Activated CD4-positive, alpha-beta T cell treated with anti-CD3 and anti-CD28 coated beads, Interleukin-2, amount 50 U/mL, for 1 hour (primary cell): ENCODE results near the gene ULBP1.
A peak's percentile ranks its signal among the peaks of the same experiment; 100 is the strongest.
"Not testable (repeated sequence)": the region's sequence is repeated elsewhere in the genome, so short reads cannot be mapped to it uniquely, and the experiment has no call there.

Source experiments
- DNase-seq: peaks from one replicate; pipeline ENCODE4 v3.0.0-alpha.2; 2020

The ULBP1 gene

DNA sequence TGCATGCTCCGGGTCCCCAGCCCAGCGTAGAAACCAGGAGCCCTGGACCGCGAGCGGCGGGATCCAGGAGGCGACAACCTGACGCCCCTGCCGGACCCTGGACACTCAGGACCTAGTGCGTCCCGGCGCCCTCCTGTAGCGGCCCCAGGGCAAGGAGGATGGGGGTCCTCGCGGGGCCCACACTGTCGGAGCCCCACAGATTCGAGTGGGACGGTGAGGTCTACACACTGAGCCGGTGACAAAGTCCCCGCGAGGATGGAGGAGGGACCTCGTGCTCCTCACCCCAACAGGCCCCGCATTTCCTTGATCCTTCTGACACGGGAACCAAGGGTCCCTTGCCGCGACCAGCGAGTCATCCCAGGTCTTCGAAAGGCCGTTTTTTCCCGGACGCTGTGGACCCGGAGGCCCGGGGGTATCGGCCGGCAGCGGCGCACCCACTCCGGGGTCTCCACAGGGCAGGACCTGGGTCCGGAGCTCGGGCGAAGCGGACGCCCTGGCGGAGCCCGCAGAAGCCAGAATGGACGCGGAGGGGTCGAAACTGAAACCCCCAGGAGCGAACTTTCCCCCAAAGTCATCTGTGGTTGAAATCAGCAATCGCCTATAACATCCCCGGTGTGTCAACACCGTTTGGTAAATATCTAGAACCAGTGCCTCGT lies 9.3 kb upstream of the ULBP1 start:
- not testable (repeated sequence) for DNase-seq

DNA sequence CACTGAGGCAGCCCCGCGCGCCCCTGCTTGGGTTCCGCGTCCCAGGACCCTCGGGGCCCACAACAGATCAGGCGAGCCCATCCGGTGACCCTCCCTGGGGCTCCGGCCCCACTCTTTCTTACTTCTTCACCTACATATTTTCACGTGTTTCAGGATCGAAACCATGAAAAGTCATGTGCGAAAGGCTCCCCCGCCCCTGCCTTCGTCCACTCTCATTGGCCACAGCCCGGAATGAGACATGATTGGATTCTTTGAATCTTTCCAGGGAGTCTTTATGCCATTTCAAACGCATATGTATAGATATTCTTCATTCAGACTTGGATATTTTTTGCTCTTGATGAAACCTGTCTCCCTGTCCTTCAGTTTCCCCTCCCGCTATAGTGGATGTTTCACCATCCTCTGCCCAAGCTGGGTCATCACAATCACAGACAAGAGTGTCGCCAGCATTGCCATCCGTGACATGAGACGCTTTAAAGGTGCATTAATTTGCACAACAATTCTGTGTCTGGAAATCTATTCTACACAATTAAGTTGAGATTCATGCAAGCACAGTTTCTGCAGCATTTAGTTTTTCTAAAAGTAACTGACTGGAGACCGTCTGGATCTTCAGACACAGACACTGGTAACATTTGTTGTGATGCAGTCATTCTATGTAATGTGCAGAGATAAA lies 8.6 kb upstream of the ULBP1 start:
- not testable (repeated sequence) for DNase-seq

DNA sequence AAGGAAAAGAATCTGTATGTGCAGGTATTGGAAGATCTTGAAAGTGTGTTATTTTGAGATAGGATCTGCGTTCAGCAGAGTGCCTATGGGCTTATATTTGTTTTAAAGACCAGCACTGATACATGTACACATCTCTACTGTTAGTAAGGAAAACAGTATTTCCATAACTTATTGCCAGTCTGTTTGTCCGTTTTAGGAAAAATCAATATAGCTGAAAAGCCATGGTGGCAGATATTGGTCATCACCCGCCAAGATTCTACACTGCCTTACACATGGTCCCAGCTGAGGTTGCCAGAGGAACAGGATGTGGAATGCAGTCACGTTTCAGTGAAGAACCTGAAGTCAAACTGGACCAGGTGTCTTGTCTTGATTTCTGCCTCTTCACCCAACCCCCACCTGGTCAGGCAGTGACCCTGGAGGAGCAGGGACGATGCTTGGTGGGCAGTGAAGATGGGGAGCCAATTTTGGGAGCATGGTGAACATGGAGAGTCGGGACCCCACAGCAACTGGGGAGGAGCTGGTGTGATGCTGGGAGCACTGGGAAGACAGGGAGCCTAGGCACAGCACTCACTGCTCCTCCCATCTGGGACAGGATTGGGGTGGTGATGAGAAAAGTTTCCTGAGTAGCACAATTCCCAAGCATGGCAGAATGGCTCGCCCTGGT lies 8.0 kb upstream of the ULBP1 start:
- DNase-seq = not testable (repeated sequence)

DNA sequence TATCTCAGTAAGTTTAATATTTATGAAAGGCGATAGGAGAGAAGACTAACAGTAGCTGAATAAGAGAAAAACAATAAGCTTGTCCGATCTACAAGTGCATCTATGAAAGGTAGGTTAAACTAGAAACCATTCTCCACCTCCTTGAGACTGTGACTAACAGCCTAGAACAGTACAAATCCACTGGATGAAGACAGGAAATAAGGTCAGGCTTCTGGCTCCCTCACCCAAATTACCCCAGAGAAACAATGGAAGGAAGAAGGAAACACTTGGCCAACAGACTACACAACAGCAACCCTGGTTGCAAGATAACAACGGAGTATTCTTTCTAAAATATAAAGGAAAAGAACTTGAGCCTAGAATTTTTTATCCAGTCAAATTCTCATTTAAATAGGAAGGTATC lies 5.6 kb upstream of the ULBP1 start:
- not testable (repeated sequence) for DNase-seq

DNA sequence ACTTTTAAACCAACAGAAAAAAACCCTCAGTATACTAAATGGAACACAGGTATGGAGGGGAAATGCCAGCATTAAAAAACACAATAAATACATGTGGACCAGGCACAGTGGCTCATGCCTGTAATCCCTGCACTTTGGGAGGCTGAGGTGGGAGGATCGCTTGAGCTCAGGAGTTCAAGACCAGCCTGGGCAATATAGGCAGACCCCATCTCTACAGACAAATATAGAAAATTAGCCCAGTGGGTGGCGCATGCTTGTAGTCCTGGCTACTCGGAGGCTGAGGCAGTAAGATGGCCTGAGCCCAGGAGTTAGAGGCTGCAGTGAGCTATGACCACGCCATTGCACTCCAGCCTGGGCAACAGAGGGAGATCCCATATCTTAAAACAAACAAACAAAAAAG lies 3.9 kb upstream of the ULBP1 start:
- DNase-seq = not testable (repeated sequence)

DNA sequence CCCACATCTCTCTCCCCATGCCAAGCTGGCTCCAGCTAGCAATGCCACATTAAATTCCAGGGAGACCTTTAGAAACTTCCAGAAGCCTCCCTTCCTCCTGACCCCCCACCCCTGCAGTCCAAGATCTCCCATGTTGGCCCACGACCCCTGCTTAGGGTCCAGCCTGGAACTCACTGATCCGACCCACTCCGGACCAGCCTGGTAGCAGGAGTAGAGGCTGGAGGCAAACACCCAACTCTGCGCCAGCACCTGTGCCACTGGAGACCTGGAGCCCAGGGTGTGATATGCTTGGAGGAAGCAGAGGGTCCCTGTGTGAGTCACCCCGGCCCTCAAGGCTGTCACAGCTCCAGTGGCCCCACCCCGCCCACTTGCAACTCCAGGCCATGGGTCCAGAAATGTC lies 3.3 kb upstream of the ULBP1 start:
- no peak for DNase-seq

DNA sequence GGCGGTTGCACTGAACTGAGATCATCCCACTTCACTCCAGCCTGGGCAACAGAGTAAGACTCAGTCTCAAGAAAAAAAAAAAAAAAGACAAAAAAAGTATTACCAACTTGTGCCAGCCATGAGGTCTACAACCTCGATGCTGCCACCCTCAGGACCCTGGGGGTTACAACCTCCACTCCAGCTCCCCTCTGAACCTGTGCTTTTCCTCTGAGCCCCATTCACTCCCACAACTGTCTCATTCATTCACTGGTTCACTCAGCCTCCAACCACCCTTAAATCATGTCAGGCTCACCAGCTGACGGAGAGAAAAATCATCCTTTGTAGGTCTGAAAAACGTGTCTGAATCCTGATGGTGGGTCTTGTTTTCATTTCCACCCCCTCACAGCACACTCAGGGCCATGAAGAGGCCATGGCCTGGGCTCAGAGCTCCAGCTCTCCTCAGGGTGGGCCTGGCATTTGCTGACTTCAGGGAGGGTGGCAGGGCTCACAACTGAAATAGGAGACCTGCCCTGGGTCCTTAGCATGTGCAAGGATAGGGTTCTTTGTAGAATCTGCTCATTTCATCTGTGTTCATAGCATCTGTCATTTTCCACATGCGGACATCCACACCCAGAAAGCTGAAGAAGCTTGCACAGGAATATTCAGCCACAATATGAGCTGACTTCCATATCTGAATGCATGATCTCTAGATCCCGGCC lies 1.9 kb upstream of the ULBP1 start:
- peak; percentile 49 for DNase-seq

DNA sequence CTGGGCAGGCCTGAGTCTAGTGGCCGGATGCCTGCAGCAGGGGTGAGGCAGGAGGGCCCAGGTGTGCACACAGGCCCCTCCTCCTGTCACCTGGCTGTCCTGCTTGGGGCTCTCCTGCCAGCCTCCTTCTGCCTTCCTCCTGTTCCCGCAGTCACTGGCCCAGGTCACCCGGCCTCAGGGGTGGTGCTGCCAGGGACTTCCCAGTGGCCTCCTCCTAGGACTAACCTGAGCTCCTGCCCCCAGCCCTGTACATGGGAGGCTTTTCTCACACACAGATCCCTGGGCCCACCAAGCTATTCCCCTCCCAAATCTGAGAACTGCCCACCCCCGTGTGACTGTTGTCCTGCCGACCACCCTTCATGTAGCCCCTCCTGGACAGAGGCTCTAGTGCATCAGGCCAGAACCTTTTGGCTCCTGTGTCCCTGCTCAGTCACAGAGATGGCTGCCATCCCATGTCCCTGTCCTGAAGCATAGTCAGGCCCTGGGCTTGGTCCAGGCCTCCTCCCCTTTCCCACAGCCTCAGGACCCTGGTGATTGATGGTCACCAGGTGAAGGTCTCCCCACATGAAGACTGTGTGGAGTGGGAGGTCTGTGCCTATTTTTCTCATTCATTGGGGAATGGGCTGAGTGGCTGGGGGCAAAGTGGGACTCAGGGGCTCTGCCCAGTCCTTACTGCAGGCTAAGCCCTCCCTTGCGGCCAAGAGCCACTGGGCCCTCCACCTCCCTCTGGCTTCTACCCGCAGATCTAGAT lies 1.1 kb upstream of the ULBP1 start:
- DNase-seq = no peak

DNA sequence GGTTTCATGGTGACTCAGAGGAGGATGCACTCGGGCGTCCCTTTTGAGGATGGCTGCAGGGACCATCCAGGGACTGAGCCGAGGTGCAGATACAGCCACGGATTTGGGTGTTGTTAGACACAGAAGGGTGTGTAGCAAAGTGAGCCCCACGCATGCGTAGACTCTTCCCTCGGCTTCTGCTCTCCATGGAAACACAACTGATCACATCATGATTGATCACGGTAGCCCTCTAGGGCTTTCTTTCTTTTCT lies 606 bp upstream of the ULBP1 start:
- peak; percentile 38 for DNase-seq

DNA sequence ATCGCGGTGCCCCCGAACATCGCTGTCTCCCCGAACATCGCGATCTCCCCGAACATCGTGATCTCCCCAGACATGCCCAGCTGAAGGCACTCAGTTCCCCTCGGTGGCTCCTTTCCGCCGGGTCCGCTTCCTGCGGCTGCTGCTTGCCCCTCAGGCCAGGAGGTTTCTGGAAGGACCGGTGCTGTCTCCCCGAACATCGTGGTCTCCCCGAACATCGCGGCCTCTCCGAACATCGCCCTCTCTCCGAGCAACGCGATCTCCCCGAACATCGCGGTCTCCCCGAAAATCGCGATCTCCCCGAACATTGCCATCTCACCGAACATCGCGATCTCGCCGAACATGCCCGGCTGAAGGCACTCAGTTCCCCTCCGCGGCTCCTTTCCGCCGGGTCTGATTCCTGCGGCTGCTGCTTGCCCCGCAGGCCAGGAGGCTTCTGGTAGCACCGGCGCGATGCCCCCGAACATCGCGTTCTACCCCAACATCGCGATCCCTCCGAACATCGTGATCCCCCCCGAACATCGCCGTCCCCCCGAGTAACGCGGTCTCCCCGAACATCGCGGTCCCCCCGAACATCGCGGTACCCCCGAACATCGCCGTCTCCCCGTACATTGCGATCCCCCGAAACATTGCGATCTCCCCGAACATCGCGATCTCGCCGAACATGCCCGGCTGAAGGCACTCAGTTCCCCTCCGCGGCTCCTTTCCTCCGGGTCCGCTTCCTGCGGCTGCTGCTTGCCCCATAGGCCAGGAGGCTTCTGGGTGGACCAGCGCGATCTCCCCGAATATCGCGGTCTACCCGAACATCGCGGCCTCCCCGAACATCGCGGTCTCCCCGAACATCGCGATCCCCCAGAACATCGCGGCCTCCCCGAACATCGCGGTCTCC lies 808 bp downstream of the ULBP1 start:
- DNase-seq = no peak

DNA sequence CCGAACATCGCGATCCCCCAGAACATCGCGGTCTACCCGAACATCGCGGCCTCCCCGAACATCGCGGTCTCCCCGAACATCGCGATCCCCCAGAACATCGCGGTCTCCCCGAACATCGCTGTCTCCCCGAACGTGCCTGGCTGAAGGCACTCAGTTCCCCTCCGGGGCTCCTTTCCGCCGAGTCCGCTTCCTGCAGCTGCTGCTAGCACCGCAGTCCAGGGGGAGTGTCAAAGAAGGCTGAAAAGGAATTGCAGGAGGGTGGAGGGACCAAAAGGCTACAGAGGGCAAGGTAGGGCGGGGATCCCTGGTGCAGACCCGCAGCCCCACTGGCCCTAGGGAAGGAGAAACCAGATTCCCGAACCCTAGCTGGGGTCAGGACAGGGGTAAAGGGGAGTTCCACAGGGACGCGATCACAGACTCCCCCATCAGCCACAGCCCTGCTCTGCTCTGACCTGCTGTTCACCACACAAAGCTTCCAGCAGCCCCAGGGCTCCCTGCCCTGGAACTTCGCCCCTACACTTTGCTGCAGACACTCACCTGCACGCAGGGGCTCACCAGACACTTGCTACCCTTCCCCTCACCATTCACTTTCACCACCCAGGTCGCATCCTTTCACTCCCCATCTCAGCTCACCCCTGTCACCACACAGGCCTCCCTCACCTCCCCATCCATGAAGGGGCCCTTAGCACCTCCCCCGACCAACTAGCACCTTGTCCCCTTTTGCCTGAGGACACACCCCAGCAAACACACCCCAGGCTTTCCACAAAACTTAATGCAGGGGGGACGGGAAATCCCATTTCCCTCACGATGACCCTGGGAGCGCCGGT lies 1.7 kb downstream of the ULBP1 start:
- no peak for DNase-seq

DNA sequence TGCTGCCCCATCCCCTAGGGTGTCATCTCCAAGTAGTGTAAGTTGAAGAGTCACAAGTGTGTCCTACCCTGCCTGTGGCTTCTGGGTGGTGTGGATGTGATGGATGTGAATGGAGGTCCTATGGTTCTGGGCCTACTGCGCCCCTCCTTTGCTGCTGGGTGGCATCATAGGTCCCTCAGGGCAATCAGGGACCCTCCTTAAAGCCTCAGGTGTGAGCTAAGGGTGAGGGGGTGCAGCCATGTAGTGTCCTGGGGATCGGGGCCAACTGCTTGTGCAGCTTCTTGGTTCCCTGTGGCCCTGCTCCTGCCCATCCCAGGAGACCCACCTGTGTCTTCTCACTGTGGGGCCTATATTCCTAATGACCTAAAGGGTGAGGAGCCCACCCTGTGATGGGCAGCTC lies 2.6 kb downstream of the ULBP1 start:
- DNase-seq = not testable (repeated sequence)

DNA sequence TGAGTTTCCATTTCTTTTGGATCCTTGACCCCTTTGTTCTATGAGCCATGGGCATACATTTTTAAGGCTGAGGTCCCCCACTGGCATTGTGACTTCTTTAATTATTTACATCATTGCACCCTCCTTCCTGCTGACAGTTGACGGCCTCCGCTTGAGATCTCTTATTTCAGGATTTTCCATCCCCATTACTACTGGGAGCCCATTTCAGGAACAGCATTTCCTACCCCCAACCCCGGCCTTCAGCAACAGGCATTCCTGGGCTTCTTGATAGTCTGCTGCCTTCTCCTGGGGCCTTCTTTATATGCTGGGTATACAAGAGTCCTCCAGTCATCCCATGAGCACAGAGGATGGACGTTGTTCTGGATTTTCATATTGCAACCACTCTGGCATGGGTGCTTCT lies 3.8 kb downstream of the ULBP1 start:
- DNase-seq = no peak

DNA sequence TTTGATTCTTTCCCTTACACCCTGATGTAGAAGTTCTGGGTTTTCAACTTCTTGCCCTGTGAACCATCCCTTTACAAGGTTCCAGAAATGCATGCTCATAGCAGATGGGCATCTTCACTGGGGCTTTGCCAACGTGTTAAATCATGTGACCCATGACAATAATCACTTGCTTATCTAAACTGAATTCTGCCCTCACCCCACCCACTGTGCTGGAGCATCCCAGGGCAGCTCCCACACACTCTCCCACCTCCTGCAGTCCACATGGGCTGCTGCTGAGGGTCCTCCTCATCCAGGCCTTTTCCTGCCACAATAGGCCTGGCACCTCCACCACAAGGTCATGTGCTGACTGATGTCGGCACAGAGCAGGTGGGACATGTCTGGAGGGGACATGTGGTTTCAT lies 4.3 kb downstream of the ULBP1 start:
- not testable (repeated sequence) for DNase-seq

DNA sequence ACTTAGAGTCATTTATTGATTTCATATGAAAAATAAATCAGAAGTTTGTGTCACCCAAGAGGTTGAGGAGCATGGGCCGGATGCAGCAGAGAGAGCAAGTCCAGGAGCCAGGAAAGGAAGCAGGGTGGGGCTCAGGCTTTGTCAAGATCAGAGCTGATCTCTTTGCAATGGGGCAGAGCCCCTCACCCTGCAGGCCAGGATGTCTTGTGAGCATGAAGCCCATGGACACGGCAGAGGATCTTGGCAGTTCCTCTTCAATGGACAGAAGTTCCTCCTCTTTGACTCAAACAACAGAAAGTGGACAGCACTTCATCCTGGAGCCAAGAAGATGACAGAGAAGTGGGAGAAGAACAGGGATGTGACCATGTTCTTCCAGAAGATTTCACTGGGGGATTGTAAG lies 5.2 kb downstream of the ULBP1 start:
- not testable (repeated sequence) for DNase-seq

DNA sequence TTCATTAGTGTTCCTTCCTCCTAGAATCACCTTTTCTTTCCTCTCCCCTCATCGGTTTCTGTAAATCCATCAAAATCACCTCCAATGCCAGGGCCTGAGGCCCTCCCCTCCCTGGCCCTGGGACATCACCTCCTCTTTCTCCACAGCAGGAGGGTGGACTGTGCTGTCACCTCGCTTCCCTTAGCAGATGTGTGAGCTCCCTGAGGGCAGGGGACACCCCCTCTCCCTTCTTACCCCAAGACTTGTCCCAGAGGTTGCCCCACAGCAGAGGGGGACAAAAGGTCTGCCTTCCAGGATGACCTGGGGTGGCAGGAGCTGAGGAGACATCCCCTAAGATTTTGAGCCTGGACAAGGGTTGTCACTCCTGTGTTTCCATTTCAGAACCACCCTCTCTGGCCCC lies 5.9 kb downstream of the ULBP1 start:
- no peak for DNase-seq

DNA sequence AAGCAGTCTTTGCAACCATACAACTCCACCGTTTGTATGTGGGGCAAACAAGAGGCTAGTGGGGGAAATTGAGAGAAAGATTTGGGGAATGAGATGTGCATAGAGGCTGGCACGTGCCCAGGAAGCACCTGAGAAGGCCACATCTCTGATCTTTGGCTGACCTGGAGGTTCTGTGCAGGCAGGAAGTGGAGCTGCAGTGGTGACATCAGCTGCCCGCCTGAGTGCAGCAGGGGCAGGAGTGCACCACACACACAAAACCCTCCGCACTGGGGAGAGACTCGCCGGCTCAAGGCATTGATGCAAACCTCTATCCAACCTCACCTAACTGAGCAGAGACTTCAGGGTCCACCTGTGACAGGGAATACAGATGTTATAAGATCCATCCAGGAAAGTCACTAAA lies 10.7 kb downstream of the ULBP1 start:
- not testable (repeated sequence) for DNase-seq

DNA sequence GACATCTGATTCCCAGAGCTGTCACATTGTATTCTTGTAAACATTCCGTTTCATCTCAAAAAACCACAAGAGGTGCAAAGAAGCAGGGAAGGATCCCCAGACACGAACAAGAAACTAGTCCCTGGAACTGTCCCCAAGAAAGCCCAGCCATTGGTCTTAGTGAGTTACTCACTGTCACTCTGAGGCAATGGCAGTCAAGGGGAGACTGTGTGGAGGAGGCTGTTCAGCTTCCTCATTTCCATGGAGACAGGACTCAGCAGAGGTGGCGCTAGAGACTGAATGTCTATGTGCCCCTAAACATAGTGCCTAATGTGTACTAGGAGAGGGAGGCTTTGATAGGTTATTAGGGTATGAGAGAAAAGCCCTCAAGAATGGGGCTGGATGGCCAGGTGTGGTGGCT lies 11.1 kb downstream of the ULBP1 start:
- DNase-seq = no peak

DNA sequence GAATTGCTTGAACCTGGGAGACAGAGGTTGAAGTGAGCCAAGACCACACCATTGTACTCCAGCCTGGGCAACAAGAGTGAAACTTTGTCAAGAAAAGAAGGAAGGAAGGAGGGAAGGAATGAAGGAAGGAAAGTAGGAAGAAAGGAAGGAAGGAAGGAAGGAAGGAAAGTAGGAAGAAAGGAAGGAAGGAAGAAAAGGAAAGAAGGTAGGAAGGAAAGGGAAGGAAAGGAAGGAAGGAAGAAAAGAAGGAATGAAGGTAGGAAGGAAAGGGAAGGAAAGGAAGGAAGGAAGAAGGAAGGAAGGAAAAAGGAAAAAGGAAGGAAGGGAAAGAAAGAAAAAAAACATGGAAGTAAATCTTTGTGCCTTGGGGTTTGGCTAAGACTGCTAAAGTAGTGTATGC lies 11.7 kb downstream of the ULBP1 start:
- no peak for DNase-seq

DNA sequence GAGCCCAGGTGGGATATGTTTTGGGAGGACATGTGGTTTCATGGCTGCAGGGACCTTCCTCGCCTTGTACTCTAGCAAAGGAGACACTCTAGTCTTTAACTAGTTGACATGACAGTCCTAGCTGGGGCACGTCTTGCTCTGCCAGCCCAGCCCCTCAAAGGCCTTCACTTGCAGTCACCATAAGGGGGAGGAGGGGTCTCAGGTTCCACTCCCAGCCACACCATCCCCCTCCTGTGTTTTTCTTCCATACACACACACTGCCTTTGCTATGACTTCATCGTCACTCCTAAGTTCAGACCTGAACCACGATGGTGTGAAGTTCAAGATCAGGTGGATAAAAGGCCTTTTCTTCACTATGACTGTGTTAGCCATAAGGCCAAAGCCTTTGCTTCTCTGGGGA lies 13.5 kb downstream of the ULBP1 start:
- DNase-seq = no peak

DNA sequence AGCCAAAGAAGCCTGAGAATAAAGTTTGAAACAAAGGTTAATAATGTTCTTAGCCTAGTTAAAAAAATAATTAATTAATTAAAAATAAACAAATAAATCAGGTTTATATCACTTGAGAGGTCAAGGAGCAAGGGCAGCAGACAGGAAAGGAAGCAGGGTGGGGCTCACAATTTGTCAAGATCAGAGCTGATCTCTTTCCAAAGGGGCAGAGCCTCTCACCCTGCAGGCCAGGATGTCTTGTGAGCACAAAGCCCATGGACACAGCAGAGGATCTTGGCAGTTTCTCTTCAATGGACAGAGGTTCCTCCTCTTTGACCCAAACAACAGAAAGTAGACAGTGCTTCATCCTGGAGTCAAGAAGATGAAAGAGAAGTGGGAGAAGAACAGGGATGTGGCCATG lies 14.9 kb downstream of the ULBP1 start:
- no peak for DNase-seq
